WTC11 (cell line): ENCODE measurements around the gene SYS1. TPM values are rescaled to one million over a fixed set of nuclear protein-coding genes. Genes with fewer than 3 reads are reported as not detected.

ENCODE experiments used
- ATAC-seq: fragments of 200-7000 bp; cut with Tn5 transposase; 2 replicates; pipeline ENCODE4 v1.10.0; 2021; ENCODE audit warnings: mild to moderate bottlenecking, moderate library complexity
- CTCF ChIA-PET: fragments of 300-600 bp; sonication (Branson Sonifier 250); formaldehyde crosslinking; loops from one replicate; lab custom pipeline; 2021; ENCODE audit warnings: antibody characterized with exemption; lab: Charles Lee
- POLR2A ChIA-PET: fragments of 350-600 bp; sonication (Branson Sonifier 250); formaldehyde crosslinking; loops from one replicate; lab custom pipeline; 2021; ENCODE audit warnings: antibody characterized with exemption; lab: Charles Lee
- DNase-seq: peaks from one replicate; pipeline ENCODE4 v3.0.0; 2021; ENCODE audit warnings: low spot score
- H3K27ac Mint-ChIP-seq: 2 replicates; pipeline ENCODE4 v1.8.0; 2021; ENCODE audit warnings: mixed read lengths
- H3K27me3 Mint-ChIP-seq: 2 replicates; pipeline ENCODE4 v1.8.0; 2021; ENCODE audit warnings: low read depth, mild to moderate bottlenecking, moderate library complexity, mixed read lengths
- H3K36me3 Mint-ChIP-seq: 2 replicates; pipeline ENCODE4 v1.8.0; 2021; ENCODE audit warnings: mixed read lengths
- H3K4me1 Mint-ChIP-seq: 2 replicates; pipeline ENCODE4 v1.8.0; 2022; ENCODE audit warnings: mixed read lengths
- H3K4me3 Mint-ChIP-seq: 2 replicates; pipeline ENCODE4 v1.8.0; 2021; ENCODE audit warnings: mild to moderate bottlenecking, moderate library complexity, mixed read lengths
- H3K9me3 Mint-ChIP-seq: 2 replicates; pipeline ENCODE4 v1.8.0; 2021; ENCODE audit warnings: mixed read lengths
- E2F5 ChIP-seq: sonication (generic); formaldehyde crosslinking; IDR thresholded peaks from 2 replicates; pipeline ENCODE4 v1.8.1; 2022; ENCODE audit warnings: mild to moderate bottlenecking, moderate library complexity, missing genetic modification reagents
- ETV6 ChIP-seq: sonication (generic); formaldehyde crosslinking; IDR thresholded peaks from 2 replicates; pipeline ENCODE4 v1.8.1; 2022; ENCODE audit warnings: mild to moderate bottlenecking, missing genetic modification reagents
- JAZF1 ChIP-seq: fragments of 250-450 bp; sonication (Bioruptor Pico); IDR thresholded peaks from 2 replicates; pipeline ENCODE4 v1.9.0; 2021; ENCODE audit warnings: moderate library complexity, mild to moderate bottlenecking, inconsistent platforms
- KAT7 ChIP-seq: sonication (generic); formaldehyde crosslinking; IDR thresholded peaks from 2 replicates; pipeline ENCODE4 v1.8.1; 2023; ENCODE audit warnings: missing genetic modification reagents, mild to moderate bottlenecking, borderline replicate concordance
- MAX ChIP-seq: sonication (generic); formaldehyde crosslinking; IDR thresholded peaks from 2 replicates; pipeline ENCODE4 v1.8.0; 2022; ENCODE audit warnings: mild to moderate bottlenecking, missing genetic modification reagents
- NFE2L1 ChIP-seq: sonication (generic); formaldehyde crosslinking; IDR thresholded peaks from 2 replicates; pipeline ENCODE4 v1.8.1; 2023; ENCODE audit warnings: missing genetic modification reagents
- NR1H2 ChIP-seq: sonication (generic); formaldehyde crosslinking; IDR thresholded peaks from 2 replicates; pipeline ENCODE4 v1.9.0; 2021; ENCODE audit warnings: mild to moderate bottlenecking, moderate library complexity, missing genetic modification reagents
- OVOL2 ChIP-seq: fragments of 250-450 bp; sonication (Bioruptor Pico); IDR thresholded peaks from 2 replicates; pipeline ENCODE4 v1.9.0; 2021; ENCODE audit warnings: mild to moderate bottlenecking, borderline replicate concordance
- TCF7 ChIP-seq: sonication (generic); formaldehyde crosslinking; IDR thresholded peaks from 2 replicates; pipeline ENCODE4 v1.8.0; 2022; ENCODE audit warnings: mild to moderate bottlenecking, low read depth, missing genetic modification reagents, moderate library complexity
- USF2 ChIP-seq: sonication (generic); formaldehyde crosslinking; IDR thresholded peaks from 2 replicates; pipeline ENCODE4 v1.8.1; 2023; ENCODE audit warnings: mild to moderate bottlenecking, missing genetic modification reagents, moderate library complexity
- ZNF232 ChIP-seq: sonication (generic); formaldehyde crosslinking; IDR thresholded peaks from 2 replicates; pipeline ENCODE4 v1.8.0; 2022; ENCODE audit warnings: mild to moderate bottlenecking, missing genetic modification reagents
- ZNF416 ChIP-seq: fragments of 250-450 bp; sonication (Bioruptor Pico); IDR thresholded peaks from 2 replicates; pipeline ENCODE4 v1.9.0; 2021; ENCODE audit warnings: mild to moderate bottlenecking, inconsistent platforms
- total RNA-seq: library from RNA; stranded (reverse); gene quantifications from 3 replicates; pipeline ENCODE4 v1.2.3, GENCODE V29; 2021
- TF ChIP-seq, protein P1 (sequence below): fragments of 250-450 bp; sonication (Bioruptor Pico); IDR thresholded peaks from 2 replicates; pipeline ENCODE4 v1.9.0; 2021; ENCODE audit warnings: mild to moderate bottlenecking, borderline replicate concordance
- TF ChIP-seq, protein P2 (sequence below): sonication (generic); formaldehyde crosslinking; conservative IDR thresholded peaks from 2 replicates; pipeline ENCODE4 v1.8.1; 2022; ENCODE audit warnings: mild to moderate bottlenecking, missing genetic modification reagents

Gene SYS1
- total RNA-seq, 1 experiment from 2014 or later: 16.4 TPM

GRCh38 chr20:45406260-45407066, 43.5 kb downstream of the SYS1 start (continued):
- TF ChIP-seq ETV6 (CRISPR knock-in tag): no peak
- peak; percentile 51; the same call in 1 of the 2 replicates for TF ChIP-seq NFE2L1 (CRISPR knock-in tag)
- TF ChIP-seq TCF7 (CRISPR knock-in tag): 0 out of 2 replicates have a peak, but pooled peaks have one; percentile 11
- TF ChIP-seq E2F5 (CRISPR knock-in tag): peak; percentile 60
- 0 out of 2 replicates have a peak, but pooled peaks have one; percentile 12 for TF ChIP-seq ZNF232 (CRISPR knock-in tag)
- peak; percentile 70; the same call in 1 of the 2 replicates for TF ChIP-seq ZNF416 (CRISPR knock-in tag)
- TF ChIP-seq KAT7 (CRISPR knock-in tag): peak; percentile 45; the same call in 1 of the 2 replicates

DNA sequence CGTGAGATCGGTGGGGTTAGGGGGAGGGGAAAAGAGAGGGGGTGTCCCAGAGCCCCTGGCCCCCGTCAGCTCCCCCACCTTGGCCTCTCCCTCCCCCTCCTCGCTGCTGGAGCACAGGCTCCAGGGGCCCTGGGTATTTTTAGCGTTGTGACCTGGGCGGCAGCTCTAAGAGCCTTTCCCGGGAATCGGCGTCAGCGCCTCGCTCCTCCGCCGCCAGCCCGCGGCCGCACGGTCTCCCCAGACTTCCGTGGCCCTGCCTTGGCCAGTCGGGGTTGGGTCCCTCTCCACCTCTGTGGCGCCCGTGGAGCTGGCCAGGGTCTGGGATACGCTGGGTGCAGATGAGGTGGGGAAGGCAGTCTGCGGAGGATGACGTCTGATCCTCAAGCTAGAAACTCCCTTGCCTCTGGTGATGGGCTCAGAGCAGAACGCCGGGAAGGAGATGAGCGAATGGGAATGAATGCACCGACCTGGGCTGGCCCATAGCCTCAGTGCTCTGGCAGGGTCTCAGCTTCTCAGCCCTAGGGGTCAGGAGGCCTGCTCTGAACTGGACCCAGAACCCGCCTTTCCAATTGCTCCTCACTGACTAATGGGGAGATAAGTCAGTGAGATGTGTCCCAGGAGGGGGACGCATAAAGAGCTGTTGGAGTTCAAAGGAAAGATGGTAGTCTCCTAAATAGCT, 44.2 kb downstream of the SYS1 start:
- H3K36me3 Mint-ChIP-seq: peaks cover 14% of the 10 kb centered on the region
- no peak for TF ChIP-seq OVOL2
- TF ChIP-seq NR1H2: no peak
- no peak for TF ChIP-seq USF2 (CRISPR knock-in tag)
- TF ChIP-seq JAZF1: no peak
- TF ChIP-seq, protein P1, sequence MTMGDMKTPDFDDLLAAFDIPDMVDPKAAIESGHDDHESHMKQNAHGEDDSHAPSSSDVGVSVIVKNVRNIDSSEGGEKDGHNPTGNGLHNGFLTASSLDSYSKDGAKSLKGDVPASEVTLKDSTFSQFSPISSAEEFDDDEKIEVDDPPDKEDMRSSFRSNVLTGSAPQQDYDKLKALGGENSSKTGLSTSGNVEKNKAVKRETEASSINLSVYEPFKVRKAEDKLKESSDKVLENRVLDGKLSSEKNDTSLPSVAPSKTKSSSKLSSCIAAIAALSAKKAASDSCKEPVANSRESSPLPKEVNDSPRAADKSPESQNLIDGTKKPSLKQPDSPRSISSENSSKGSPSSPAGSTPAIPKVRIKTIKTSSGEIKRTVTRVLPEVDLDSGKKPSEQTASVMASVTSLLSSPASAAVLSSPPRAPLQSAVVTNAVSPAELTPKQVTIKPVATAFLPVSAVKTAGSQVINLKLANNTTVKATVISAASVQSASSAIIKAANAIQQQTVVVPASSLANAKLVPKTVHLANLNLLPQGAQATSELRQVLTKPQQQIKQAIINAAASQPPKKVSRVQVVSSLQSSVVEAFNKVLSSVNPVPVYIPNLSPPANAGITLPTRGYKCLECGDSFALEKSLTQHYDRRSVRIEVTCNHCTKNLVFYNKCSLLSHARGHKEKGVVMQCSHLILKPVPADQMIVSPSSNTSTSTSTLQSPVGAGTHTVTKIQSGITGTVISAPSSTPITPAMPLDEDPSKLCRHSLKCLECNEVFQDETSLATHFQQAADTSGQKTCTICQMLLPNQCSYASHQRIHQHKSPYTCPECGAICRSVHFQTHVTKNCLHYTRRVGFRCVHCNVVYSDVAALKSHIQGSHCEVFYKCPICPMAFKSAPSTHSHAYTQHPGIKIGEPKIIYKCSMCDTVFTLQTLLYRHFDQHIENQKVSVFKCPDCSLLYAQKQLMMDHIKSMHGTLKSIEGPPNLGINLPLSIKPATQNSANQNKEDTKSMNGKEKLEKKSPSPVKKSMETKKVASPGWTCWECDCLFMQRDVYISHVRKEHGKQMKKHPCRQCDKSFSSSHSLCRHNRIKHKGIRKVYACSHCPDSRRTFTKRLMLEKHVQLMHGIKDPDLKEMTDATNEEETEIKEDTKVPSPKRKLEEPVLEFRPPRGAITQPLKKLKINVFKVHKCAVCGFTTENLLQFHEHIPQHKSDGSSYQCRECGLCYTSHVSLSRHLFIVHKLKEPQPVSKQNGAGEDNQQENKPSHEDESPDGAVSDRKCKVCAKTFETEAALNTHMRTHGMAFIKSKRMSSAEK: no peak
- TF ChIP-seq MAX (CRISPR knock-in tag): 0 out of 2 replicates have a peak, but pooled peaks have one; percentile 19
- TF ChIP-seq, protein P2, sequence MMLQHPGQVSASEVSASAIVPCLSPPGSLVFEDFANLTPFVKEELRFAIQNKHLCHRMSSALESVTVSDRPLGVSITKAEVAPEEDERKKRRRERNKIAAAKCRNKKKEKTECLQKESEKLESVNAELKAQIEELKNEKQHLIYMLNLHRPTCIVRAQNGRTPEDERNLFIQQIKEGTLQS (CRISPR knock-in tag): no peak
- H3K27ac Mint-ChIP-seq: peak overlapping the region; percentile 18; the same call in 1 of the 2 replicates
- DNase-seq (no peak), ATAC-seq (peak; percentile 46)
- H3K4me3 Mint-ChIP-seq: peak overlapping the region; percentile 84
- peaks cover 6% of the 10 kb centered on the region; the same call in 1 of the 2 replicates for H3K9me3 Mint-ChIP-seq
- H3K27me3 Mint-ChIP-seq: peaks cover 26% of the 10 kb centered on the region
- ChIA-PET POLR2A (interaction anchor here (0.9 to 2.2 kb wide), 6 partner anchors 9 to 71 kb away, joined by 3 to 10 read pairs (median 6); partner anchors contain the start of genes PIGT and SYS1), CTCF (interaction anchor here (0.6 to 3.5 kb wide), 15 partner anchors 9 to 113 kb away, joined by 4 to 56 read pairs (median 7); partner anchors contain the start of genes MATN4, PIGT and SYS1)
- peaks cover 12% of the 10 kb centered on the region for H3K4me1 Mint-ChIP-seq
